Caco-2 (cell line): ENCODE measurements around the gene ABITRAM. TPM values are rescaled to one million over a fixed set of nuclear protein-coding genes. Genes with fewer than 3 reads are reported as not detected.

Experiments used
- BruUV-seq: library from RNA; stranded (reverse); fragments of 400-500 nt; replicated peaks from 2 replicates; lab custom pipeline; 2021; lab: Mats Ljungman, UMichigan
- CTCF ChIA-PET: fragments of 300-600 bp; sonication (Branson Sonifier 250); formaldehyde crosslinking; loops from one replicate; lab custom pipeline; 2022; ENCODE audit warnings: antibody characterized with exemption; lab: Charles Lee
- POLR2A ChIA-PET: fragments of 300-600 bp; sonication (Branson Sonifier 250); formaldehyde crosslinking; loops from one replicate; lab custom pipeline; 2022; ENCODE audit warnings: antibody characterized with exemption; lab: Charles Lee
- DNase-seq, 2 experiments: peaks; one replicate each; pipeline versions ENCODE4 v3.0.0 to v3.0.0-alpha.2; 2020 to 2022
- H3K27me3 ChIP-seq: replicated peaks from 2 replicates; pipeline ENCODE4 v1.6.0; 2011; ENCODE audit warnings: low read length; ENCODE audit not compliant: control insufficient read depth, insufficient read depth
- H3K36me3 ChIP-seq: 2 replicates; pipeline ENCODE4 v1.5.1; 2011; ENCODE audit warnings: low read length; ENCODE audit not compliant: control insufficient read depth, insufficient read depth
- H3K4me1 ChIP-seq: fragments of 250-450 bp; sonication (Bioruptor Pico); 2 replicates; pipeline ENCODE4 v1.5.1; 2020; ENCODE audit warnings: mild to moderate bottlenecking
- H3K4me3 ChIP-seq: 2 replicates; pipeline ENCODE4 v1.5.1; 2011; ENCODE audit warnings: low read depth, mild to moderate bottlenecking, control low read depth, low read length
- H3K9me3 ChIP-seq: fragments of 250-450 bp; sonication (Bioruptor Pico); 2 replicates; pipeline ENCODE4 v1.5.1; 2020; ENCODE audit warnings: mild to moderate bottlenecking, moderate library complexity
- H3K27ac Mint-ChIP-seq: one replicate; pipeline ENCODE4 v1.8.0; 2022; ENCODE audit warnings: mixed read lengths; ENCODE audit not compliant: unreplicated experiment
- H3K27me3 Mint-ChIP-seq: one replicate; pipeline ENCODE4 v1.8.0; 2022; ENCODE audit warnings: mixed read lengths; ENCODE audit not compliant: insufficient read depth, unreplicated experiment
- H3K36me3 Mint-ChIP-seq: one replicate; pipeline ENCODE4 v1.8.0; 2022; ENCODE audit warnings: mild to moderate bottlenecking, mixed read lengths; ENCODE audit not compliant: insufficient read depth, unreplicated experiment
- H3K4me1 Mint-ChIP-seq: one replicate; pipeline ENCODE4 v1.8.0; 2022; ENCODE audit warnings: low read depth, mixed read lengths; ENCODE audit not compliant: unreplicated experiment
- H3K4me3 Mint-ChIP-seq: one replicate; pipeline ENCODE4 v1.8.0; 2022; ENCODE audit warnings: mild to moderate bottlenecking, moderate library complexity, mixed read lengths; ENCODE audit not compliant: unreplicated experiment
- H3K9me3 Mint-ChIP-seq: one replicate; pipeline ENCODE4 v1.8.0; 2022; ENCODE audit warnings: mixed read lengths; ENCODE audit not compliant: unreplicated experiment
- intact Hi-C: fragments of 100-400 bp; cut with micrococcal nuclease; formaldehyde crosslinking; loops from one replicate; pipeline ENCODE4 v1.10.0; 2022; ENCODE audit not compliant: unreplicated experiment
- total RNA-seq: library from RNA; stranded (reverse); gene quantifications from 2 replicates; pipeline ENCODE4 v1.2.3, GENCODE V29; 2022
- TF ChIP-seq, protein P1 (sequence below), 2 experiments: fragments of 200-600 bp in 1 of 2; IDR thresholded peaks; 1 replicate in 1 of 2; 2 replicates in 1 of 2; pipeline versions ENCODE4 v1.5.1 to v1.8.0; 2011 to 2022; ENCODE audit warnings: antibody characterized with exemption in 1 of 2, control low read depth in 1 of 2, inconsistent platforms in 1 of 2, low read depth in 1 of 2, low read length in 1 of 2, mild to moderate bottlenecking in 1 of 2, moderate library complexity in 1 of 2; ENCODE audit not compliant: insufficient read depth in 1 of 2, severe bottlenecking in 1 of 2, unreplicated experiment in 1 of 2

ABITRAM gene
- total RNA-seq, 1 experiment from 2014 or later: 20.5 TPM

DNA sequence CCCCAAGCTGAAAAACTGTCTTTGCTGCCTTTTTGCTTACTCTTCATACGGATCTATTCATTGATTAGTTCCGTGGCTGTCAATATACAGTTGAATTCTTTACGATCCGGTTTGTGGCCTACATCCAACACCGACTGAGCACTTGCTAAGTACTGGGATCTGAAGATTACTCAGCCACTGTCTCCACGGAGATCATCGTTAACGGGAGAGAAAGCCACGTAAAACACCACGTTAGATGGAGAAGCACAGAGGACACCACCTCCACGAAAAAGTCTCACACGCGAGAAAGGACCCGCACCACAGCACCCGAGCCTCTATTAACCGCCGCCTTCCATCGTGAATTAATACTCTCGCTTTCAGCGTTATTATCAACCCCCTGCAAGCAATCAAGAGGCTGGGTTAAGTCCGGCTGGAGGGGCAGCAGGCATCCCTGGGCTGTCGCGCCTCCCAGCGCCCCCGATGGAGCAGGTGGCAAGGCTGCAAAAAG is 926 bp upstream of the ABITRAM start:
- no peak for DNase-seq
- peaks cover 16% of the 10 kb centered on the region for H3K4me1 Mint-ChIP-seq
- TF ChIP-seq, protein P1, sequence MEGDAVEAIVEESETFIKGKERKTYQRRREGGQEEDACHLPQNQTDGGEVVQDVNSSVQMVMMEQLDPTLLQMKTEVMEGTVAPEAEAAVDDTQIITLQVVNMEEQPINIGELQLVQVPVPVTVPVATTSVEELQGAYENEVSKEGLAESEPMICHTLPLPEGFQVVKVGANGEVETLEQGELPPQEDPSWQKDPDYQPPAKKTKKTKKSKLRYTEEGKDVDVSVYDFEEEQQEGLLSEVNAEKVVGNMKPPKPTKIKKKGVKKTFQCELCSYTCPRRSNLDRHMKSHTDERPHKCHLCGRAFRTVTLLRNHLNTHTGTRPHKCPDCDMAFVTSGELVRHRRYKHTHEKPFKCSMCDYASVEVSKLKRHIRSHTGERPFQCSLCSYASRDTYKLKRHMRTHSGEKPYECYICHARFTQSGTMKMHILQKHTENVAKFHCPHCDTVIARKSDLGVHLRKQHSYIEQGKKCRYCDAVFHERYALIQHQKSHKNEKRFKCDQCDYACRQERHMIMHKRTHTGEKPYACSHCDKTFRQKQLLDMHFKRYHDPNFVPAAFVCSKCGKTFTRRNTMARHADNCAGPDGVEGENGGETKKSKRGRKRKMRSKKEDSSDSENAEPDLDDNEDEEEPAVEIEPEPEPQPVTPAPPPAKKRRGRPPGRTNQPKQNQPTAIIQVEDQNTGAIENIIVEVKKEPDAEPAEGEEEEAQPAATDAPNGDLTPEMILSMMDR (IDR thresholded peaks at IDR 0.05; ENCODE audit: insufficient read depth in 1 of 2, low read depth in 1 of 2, low read length in 1 of 2, severe bottlenecking in 1 of 2, unreplicated experiment in 1 of 2): peak in 1 of 2 experiments; percentile 6
- H3K27me3 Mint-ChIP-seq: no peaks in the 10 kb centered on the region
- H3K9me3 Mint-ChIP-seq: no peaks in the 10 kb centered on the region
- peak overlapping the region; percentile 91 for H3K27ac Mint-ChIP-seq
- H3K4me3 Mint-ChIP-seq: peak overlapping the region; percentile 93
- no TSS peak for BruUV-seq
- H3K4me1 ChIP-seq: peaks cover 9% of the 10 kb centered on the region
- peak overlapping the region; percentile 98 for H3K4me3 ChIP-seq
- ChIA-PET CTCF (no interaction called here), POLR2A (no interaction called here)
- peaks cover 38% of the 10 kb centered on the region for H3K36me3 Mint-ChIP-seq
- H3K9me3 ChIP-seq: no peaks in the 10 kb centered on the region
- no peaks in the 10 kb centered on the region; the same call in 1 of the 2 replicates for H3K36me3 ChIP-seq
- H3K27me3 ChIP-seq: no peaks in the 10 kb centered on the region
- intact Hi-C loops: loop anchor here (5.0 kb wide), 2 partner anchors 46 to 81 kb away; no protein-coding TSS in a partner anchor

DNA sequence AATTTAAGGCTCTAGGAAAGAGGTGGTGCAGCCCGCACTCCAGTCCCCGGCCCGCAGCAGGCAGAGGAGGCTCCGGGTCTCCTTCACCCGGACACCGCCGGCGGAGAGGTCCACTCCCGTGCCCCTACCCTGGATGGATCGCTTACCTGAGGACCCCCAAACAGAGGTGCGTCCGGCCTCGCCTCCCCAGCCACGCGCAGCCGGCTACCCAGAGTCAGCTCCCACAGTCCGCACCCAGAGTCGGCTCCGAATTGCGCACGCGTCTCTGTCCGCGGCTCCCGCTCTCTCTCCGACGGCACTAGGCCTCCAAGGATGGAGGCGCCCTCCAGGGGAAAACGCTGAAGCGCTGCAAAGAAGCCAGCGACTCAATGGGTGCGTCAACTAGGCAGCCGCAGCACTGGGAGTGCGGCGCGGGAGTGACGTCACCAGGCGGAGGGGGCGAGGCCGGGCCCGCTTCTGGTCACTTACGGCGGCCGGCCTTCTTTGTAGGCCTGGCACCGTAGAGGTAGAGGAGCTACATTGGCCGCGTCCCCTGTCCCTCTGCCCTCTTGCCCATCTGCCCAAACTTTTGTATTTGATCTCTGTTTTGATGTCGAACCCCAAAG is 380 bp upstream of the ABITRAM start, which contains the start of gene ELP1:
ELP1 (minus strand) TSS at position 407 of the 605 bp plus-strand sequence. CDS start 2,978 bp downstream, outside the sequence.
- Histone ChIP-seq H3K4me1 (peaks cover 9% of the 10 kb centered on the region), H3K27me3 (no peaks in the 10 kb centered on the region), H3K4me3 (peak within 1 kb of the TSS; percentile 98), H3K9me3 (no peaks in the 10 kb centered on the region), H3K36me3 (no peaks in the 10 kb centered on the region; the same call in 1 of the 2 replicates)
- Mint-ChIP-seq H3K27me3 (no peaks in the 10 kb centered on the region), H3K4me3 (peak within 1 kb of the TSS; percentile 93), H3K9me3 (no peaks in the 10 kb centered on the region), H3K27ac (peak within 1 kb of the TSS; percentile 91), H3K36me3 (peaks cover 36% of the 10 kb centered on the region), H3K4me1 (peaks cover 16% of the 10 kb centered on the region)
- TF ChIP-seq, protein P1 (IDR thresholded peaks at IDR 0.05; ENCODE audit: insufficient read depth in 1 of 2, low read depth in 1 of 2, low read length in 1 of 2, severe bottlenecking in 1 of 2, unreplicated experiment in 1 of 2): peak in 1 of 2 experiments; percentile 38
- no TSS peak for BruUV-seq
- intact Hi-C loops: loop anchor here (5.0 kb wide), 2 partner anchors 47 to 82 kb away; no protein-coding TSS in a partner anchor
- CTCF ChIA-PET: interaction anchor here (1.1 kb wide), 1 partner anchor 44 kb away, joined by 3 read pairs; no protein-coding TSS in a partner anchor
- DNase-seq: peak; percentile 95
- POLR2A ChIA-PET: no interaction called here

DNA sequence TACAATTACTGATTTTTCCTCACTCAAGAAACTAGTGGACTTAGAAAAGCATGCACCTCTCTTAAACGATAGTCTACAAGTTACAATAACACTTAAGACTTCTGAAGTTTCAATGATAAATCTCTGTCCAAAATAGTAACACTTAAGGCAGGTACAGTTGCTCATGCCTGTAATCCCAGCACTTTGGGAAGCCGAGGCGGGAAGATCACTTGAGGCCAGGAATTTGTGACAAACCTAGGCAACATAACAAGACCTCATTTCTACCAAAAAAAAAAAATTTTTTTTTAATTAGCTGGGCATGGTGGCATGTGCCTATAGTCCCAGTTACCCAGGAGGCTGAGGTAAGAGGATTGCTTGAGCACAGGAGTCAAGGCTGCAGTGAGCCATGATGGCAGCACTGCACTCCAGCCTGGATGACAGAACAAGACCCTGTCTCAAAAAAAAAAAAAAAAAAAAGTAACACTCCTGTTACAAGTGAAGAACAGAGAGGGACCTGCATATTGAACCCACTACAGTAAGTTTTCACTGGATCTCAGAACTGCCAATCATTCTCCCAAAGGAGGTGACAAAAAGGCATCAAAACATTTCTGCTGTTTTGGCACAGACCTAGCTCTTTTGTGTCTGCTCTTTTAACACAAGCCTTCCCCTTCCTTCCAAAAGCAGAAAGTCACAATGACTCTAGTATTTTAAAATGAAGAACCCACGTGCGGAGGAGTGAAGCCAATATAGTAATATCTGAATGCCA is 3.5 kb downstream of the ABITRAM start:
- H3K27me3 Mint-ChIP-seq: no peaks in the 10 kb centered on the region
- peaks cover 47% of the 10 kb centered on the region for H3K36me3 Mint-ChIP-seq
- no peaks in the 10 kb centered on the region; the same call in 1 of the 2 replicates for H3K36me3 ChIP-seq
- no peak overlapping the region for H3K4me3 Mint-ChIP-seq
- intact Hi-C loops: no loop called here
- no peak overlapping the region for H3K4me3 ChIP-seq
- H3K27ac Mint-ChIP-seq: no peak overlapping the region
- ChIA-PET CTCF (no interaction called here), POLR2A (no interaction called here)
- H3K9me3 ChIP-seq: no peaks in the 10 kb centered on the region
- no peaks in the 10 kb centered on the region for H3K27me3 ChIP-seq
- no peaks in the 10 kb centered on the region for H3K9me3 Mint-ChIP-seq
- TF ChIP-seq, protein P1 (IDR thresholded peaks at IDR 0.05; ENCODE audit: insufficient read depth in 1 of 2, low read depth in 1 of 2, low read length in 1 of 2, severe bottlenecking in 1 of 2, unreplicated experiment in 1 of 2): no peak
- H3K4me1 Mint-ChIP-seq: peaks cover 13% of the 10 kb centered on the region
- BruUV-seq: no TSS peak
- DNase-seq: no peak
- peaks cover 8% of the 10 kb centered on the region for H3K4me1 ChIP-seq
